ENCODE measurements around the gene MYL6.

Gene MYL6

DNA sequence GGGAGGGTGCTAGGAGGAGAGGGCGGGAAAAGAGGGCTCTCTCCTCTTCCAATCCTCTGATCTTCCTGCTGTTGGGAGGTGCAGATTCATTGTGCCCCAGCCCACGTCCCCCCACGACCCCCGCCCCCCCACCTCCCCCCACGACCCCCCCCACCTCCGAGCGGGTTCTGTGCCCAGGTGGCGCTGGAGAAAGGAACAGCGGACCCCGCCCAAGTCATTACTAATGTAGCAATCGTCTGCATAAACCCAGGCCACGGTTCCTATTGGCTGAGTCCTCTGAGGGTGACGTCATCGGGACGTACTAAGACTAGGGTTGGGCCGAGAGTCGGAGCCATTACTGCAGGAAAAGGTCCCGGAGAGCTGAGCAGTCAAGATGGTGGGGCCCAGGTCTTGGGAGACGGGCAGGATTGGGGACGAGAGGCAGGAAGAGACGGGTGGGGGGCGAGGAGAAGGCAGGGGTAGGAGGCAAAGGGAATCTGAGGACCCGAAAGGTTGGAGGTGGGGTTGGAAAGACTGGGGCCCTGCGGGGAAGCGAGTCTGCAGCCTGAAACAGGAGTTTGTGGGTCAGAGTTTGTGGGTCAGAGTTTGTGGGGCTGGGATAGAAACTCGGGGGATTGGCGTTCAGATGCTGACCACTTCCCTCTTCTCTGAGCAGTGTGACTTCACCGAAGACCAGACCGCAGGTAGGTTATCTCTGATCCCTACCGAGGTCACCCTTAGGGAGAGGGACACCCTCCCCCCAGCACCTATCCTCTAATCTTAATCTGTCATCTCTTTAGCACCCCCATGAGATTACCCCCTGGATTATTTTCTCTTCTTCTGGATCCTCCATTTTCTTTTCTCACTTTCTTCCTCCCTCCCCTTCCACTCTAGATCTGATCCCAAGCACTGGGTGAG lies at the start of gene MYL6 (continued):
- peak; percentile 82 for TF ChIP-seq INSM2 (tag by site-specific recombination; IDR thresholded peaks at IDR 0.05)
- peak; percentile 82; the same call in 1 of the 2 replicates for TF ChIP-seq ZSCAN23 (tag by site-specific recombination; IDR thresholded peaks at IDR 0.05)
- no peak for TF ChIP-seq ZNF560 (tag by site-specific recombination; IDR thresholded peaks at IDR 0.05; ENCODE audit: borderline replicate concordance)
- peak; percentile 99 for TF ChIP-seq ZNF501 (tag by site-specific recombination; IDR thresholded peaks at IDR 0.05)
- TF ChIP-seq RBAK (tag by site-specific recombination; IDR thresholded peaks at IDR 0.05): no peak
- no peak for TF ChIP-seq ZNF530 (tag by site-specific recombination; IDR thresholded peaks at IDR 0.05; ENCODE audit: low read depth)
- TF ChIP-seq KLF9 (tag by site-specific recombination; IDR thresholded peaks at IDR 0.05; ENCODE audit: low read depth): peak; percentile 80
- peak; percentile 32; the same call in 1 of the 2 replicates for TF ChIP-seq ZNF157 (tag by site-specific recombination; IDR thresholded peaks at IDR 0.05)
- TF ChIP-seq MZF1 (tag by site-specific recombination; IDR thresholded peaks at IDR 0.05; ENCODE audit: borderline replicate concordance): 0 out of 2 replicates have a peak, but pooled peaks have one; percentile 40
- TF ChIP-seq ZFP69B (tag by site-specific recombination; IDR thresholded peaks at IDR 0.05): peak; percentile 98
- TF ChIP-seq ZBTB7A (tag by site-specific recombination; IDR thresholded peaks at IDR 0.05; ENCODE audit: low read depth): peak; percentile 88
- TF ChIP-seq AEBP2 (tag by site-specific recombination; IDR thresholded peaks at IDR 0.05; ENCODE audit: borderline replicate concordance): no peak
- TF ChIP-seq ZNF24 (tag by site-specific recombination; IDR thresholded peaks at IDR 0.05): peak; percentile 86
- TF ChIP-seq ZNF677 (tag by site-specific recombination; IDR thresholded peaks at IDR 0.05): no peak
- TF ChIP-seq, protein P1, sequence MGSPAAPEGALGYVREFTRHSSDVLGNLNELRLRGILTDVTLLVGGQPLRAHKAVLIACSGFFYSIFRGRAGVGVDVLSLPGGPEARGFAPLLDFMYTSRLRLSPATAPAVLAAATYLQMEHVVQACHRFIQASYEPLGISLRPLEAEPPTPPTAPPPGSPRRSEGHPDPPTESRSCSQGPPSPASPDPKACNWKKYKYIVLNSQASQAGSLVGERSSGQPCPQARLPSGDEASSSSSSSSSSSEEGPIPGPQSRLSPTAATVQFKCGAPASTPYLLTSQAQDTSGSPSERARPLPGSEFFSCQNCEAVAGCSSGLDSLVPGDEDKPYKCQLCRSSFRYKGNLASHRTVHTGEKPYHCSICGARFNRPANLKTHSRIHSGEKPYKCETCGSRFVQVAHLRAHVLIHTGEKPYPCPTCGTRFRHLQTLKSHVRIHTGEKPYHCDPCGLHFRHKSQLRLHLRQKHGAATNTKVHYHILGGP (tag by site-specific recombination; IDR thresholded peaks at IDR 0.05): no peak
- peak; percentile 71; the same call in 1 of the 2 replicates for TF ChIP-seq ZNF837 (tag by site-specific recombination; IDR thresholded peaks at IDR 0.05)
- peak; percentile 68 for TF ChIP-seq WT1 (tag by site-specific recombination; IDR thresholded peaks at IDR 0.05)
- peak; percentile 82; the same call in 1 of the 2 replicates for TF ChIP-seq ZBTB1 (tag by site-specific recombination; IDR thresholded peaks at IDR 0.05)
- no peak for TF ChIP-seq ZNF529 (tag by site-specific recombination; IDR thresholded peaks at IDR 0.05; ENCODE audit: insufficient replicate concordance)
- TF ChIP-seq ZNF561 (tag by site-specific recombination; IDR thresholded peaks at IDR 0.05; ENCODE audit: borderline replicate concordance): 0 out of 2 replicates have a peak, but pooled peaks have one; percentile 0
- TF ChIP-seq, protein P2, sequence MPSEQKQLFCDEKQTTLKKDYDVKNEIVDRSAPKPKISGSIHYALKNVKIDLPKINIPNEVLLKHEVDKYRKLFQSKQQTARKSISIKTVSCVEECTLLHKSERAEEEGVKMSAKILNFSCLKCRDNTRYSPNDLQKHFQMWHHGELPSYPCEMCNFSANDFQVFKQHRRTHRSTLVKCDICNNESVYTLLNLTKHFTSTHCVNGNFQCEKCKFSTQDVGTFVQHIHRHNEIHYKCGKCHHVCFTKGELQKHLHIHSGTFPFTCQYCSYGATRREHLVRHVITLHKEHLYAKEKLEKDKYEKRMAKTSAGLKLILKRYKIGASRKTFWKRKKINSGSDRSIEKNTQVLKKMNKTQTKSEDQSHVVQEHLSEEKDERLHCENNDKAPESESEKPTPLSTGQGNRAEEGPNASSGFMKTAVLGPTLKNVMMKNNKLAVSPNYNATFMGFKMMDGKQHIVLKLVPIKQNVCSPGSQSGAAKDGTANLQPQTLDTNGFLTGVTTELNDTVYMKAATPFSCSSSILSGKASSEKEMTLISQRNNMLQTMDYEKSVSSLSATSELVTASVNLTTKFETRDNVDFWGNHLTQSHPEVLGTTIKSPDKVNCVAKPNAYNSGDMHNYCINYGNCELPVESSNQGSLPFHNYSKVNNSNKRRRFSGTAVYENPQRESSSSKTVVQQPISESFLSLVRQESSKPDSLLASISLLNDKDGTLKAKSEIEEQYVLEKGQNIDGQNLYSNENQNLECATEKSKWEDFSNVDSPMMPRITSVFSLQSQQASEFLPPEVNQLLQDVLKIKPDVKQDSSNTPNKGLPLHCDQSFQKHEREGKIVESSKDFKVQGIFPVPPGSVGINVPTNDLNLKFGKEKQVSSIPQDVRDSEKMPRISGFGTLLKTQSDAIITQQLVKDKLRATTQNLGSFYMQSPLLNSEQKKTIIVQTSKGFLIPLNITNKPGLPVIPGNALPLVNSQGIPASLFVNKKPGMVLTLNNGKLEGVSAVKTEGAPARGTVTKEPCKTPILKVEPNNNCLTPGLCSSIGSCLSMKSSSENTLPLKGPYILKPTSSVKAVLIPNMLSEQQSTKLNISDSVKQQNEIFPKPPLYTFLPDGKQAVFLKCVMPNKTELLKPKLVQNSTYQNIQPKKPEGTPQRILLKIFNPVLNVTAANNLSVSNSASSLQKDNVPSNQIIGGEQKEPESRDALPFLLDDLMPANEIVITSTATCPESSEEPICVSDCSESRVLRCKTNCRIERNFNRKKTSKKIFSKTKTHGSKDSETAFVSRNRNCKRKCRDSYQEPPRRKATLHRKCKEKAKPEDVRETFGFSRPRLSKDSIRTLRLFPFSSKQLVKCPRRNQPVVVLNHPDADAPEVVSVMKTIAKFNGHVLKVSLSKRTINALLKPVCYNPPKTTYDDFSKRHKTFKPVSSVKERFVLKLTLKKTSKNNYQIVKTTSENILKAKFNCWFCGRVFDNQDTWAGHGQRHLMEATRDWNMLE (tag by site-specific recombination; conservative IDR thresholded peaks at IDR 0.05; ENCODE audit: low read depth): no peak
- TF ChIP-seq ZNF292 (tag by site-specific recombination; IDR thresholded peaks at IDR 0.05; ENCODE audit: borderline replicate concordance, low read depth): no peak
- peak; percentile 63; the same call in 1 of the 2 replicates for TF ChIP-seq ZNF169 (tag by site-specific recombination; IDR thresholded peaks at IDR 0.05)
- TF ChIP-seq OVOL3 (tag by site-specific recombination; IDR thresholded peaks at IDR 0.05): peak; percentile 62
- TF ChIP-seq ZNF23 (tag by site-specific recombination; IDR thresholded peaks at IDR 0.05; ENCODE audit: borderline replicate concordance): no peak
- TF ChIP-seq, protein P3, sequence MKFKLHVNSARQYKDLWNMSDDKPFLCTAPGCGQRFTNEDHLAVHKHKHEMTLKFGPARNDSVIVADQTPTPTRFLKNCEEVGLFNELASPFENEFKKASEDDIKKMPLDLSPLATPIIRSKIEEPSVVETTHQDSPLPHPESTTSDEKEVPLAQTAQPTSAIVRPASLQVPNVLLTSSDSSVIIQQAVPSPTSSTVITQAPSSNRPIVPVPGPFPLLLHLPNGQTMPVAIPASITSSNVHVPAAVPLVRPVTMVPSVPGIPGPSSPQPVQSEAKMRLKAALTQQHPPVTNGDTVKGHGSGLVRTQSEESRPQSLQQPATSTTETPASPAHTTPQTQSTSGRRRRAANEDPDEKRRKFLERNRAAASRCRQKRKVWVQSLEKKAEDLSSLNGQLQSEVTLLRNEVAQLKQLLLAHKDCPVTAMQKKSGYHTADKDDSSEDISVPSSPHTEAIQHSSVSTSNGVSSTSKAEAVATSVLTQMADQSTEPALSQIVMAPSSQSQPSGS (tag by site-specific recombination; IDR thresholded peaks at IDR 0.05; ENCODE audit: low read depth): peak; percentile 100
- TF ChIP-seq ZNF621 (tag by site-specific recombination; IDR thresholded peaks at IDR 0.05): no peak
